Gastrocnemius medialis (tissue), 4 donors: ENCODE measurements around the gene FXYD4. TPM values are rescaled to one million over a fixed set of nuclear protein-coding genes. Genes with fewer than 3 reads are reported as not detected.
"Not testable (repeated sequence)": the region's sequence is repeated elsewhere in the genome, so short reads cannot be mapped to it uniquely, and the experiment has no call there.

Source experiments
- ATAC-seq, 2 donors: fragments of 150-250 bp; one replicate each; pipeline ENCODE4 v1.9.1; 2016
- DNase-seq, 2 donors: peaks; one replicate each; pipeline ENCODE4 v3.0.0-alpha.2; 2019
- H3K27ac ChIP-seq, 4 donors: fragments of 200-600 bp; sonication (generic); 1 replicate in 1 of 4; 2 replicates in 3 of 4; pipeline ENCODE4 v1.5.1; 2016 to 2018; ENCODE audit warnings: mild to moderate bottlenecking in 2 of 4, moderate library complexity in 1 of 4
- H3K27me3 ChIP-seq, 3 donors: fragments of 200-600 bp; sonication (generic) in 2 of 3; 1 replicate in 1 of 3; 2 replicates in 2 of 3; pipeline versions ENCODE4 v1.5.1 to v1.6.0; 2016 to 2019; ENCODE audit warnings: mild to moderate bottlenecking in 1 of 3, moderate library complexity in 1 of 3
- H3K36me3 ChIP-seq, 2 donors: fragments of 200-600 bp; sonication (generic) in 1 of 2; one replicate each; pipeline ENCODE4 v1.5.1; 2017 to 2018
- H3K4me1 ChIP-seq, 2 donors: fragments of 200-600 bp; sonication (generic) in 1 of 2; one replicate each; pipeline ENCODE4 v1.5.1; 2016 to 2017; ENCODE audit warnings: mild to moderate bottlenecking in 2 of 2
- H3K4me3 ChIP-seq, 4 donors: fragments of 200-600 bp; sonication (generic) in 3 of 4; 1 replicate in 1 of 4; 2 replicates in 3 of 4; pipeline ENCODE4 v1.5.1; 2016 to 2019; ENCODE audit warnings: mild to moderate bottlenecking in 2 of 4
- H3K9me3 ChIP-seq, 3 donors: fragments of 200-600 bp; sonication (generic) in 2 of 3; 1 replicate in 1 of 3; 2 replicates in 2 of 3; pipeline ENCODE4 v1.5.1; 2016 to 2019
- POLR2A ChIP-seq, 2 donors: fragments of 450-650 bp; IDR thresholded peaks; one replicate each; pipeline ENCODE4 v1.6.1; 2017; ENCODE audit warnings: antibody characterized with exemption in 2 of 2, mild to moderate bottlenecking in 2 of 2, moderate library complexity in 2 of 2
- in situ Hi-C, 4 donors: fragments of 200-750 bp; cut with MboI; loops; one replicate each; pipeline versions ENCODE4 v1.15.0 to v1.8.0; 2017; ENCODE audit warnings: low sequenced_read_pairs in 4 of 4
- intact Hi-C: fragments of 100-400 bp; cut with DNase I; formaldehyde crosslinking; loops from one replicate; pipeline ENCODE4 v1.15.1; 2023; ENCODE audit warnings: low total_unique reads
- total RNA-seq, 4 donors: library from RNA; depleted of rRNA; stranded (reverse); fragments of >200 nt; gene quantifications; one replicate each; pipeline versions ENCODE4 v1.1.0 to v1.2.3, GENCODE V29; 2016
- TF ChIP-seq, protein P1 (sequence below), 5 experiments: fragments of 450-650 bp in 3 of 5; fragments of 200-600 bp in 2 of 5; sonication (generic) in 2 of 5; IDR thresholded peaks in 4 of 5; conservative IDR thresholded peaks in 1 of 5; 1 replicate in 4 of 5; 2 replicates in 1 of 5; pipeline ENCODE4 v1.5.1; 2016 to 2019; ENCODE audit warnings: antibody characterized with exemption in 5 of 5, mild to moderate bottlenecking in 3 of 5, moderate library complexity in 3 of 5

FXYD4 gene
- total RNA-seq, 4 donors from 2014 or later, result not detected

DNA sequence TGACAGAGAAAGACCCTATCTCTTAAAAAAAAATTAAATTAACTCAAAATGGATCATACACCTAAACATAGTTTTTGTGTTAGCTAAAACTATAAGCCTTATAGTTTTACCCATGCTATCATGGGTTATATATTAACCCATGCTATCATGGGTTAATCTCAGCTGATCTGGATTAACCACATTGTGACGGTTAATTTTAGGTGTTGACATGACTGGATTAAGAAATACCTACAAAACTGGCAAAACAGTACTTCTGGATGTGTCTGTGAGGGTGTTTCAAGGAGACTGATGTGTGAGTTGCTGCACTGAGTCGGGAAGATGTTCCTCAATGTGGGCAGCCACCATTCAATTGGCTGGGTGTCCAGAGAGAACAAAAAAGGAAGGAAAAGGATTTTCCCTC is 44.3 kb upstream of the FXYD4 start:
- TF ChIP-seq, protein P1, sequence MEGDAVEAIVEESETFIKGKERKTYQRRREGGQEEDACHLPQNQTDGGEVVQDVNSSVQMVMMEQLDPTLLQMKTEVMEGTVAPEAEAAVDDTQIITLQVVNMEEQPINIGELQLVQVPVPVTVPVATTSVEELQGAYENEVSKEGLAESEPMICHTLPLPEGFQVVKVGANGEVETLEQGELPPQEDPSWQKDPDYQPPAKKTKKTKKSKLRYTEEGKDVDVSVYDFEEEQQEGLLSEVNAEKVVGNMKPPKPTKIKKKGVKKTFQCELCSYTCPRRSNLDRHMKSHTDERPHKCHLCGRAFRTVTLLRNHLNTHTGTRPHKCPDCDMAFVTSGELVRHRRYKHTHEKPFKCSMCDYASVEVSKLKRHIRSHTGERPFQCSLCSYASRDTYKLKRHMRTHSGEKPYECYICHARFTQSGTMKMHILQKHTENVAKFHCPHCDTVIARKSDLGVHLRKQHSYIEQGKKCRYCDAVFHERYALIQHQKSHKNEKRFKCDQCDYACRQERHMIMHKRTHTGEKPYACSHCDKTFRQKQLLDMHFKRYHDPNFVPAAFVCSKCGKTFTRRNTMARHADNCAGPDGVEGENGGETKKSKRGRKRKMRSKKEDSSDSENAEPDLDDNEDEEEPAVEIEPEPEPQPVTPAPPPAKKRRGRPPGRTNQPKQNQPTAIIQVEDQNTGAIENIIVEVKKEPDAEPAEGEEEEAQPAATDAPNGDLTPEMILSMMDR (IDR thresholded peaks at IDR 0.05 in 4 of 5, conservative IDR thresholded peaks at IDR 0.05 in 1 of 5), result no peak
- no peak for TF ChIP-seq POLR2A (IDR thresholded peaks at IDR 0.05)
- ATAC-seq (no peak), DNase-seq (no peak)
- Histone ChIP-seq H3K9me3 (no peaks in the 10 kb centered on the region), H3K4me1 (no peaks in the 10 kb centered on the region), H3K36me3 (no peaks in the 10 kb centered on the region), H3K27me3 (peaks cover 0 to 3% (median 0%) of the 10 kb centered on the region in 3 donors), H3K27ac (no peak overlapping the region), H3K4me3 (no peak overlapping the region)
- in situ Hi-C loops (no loop called here), intact Hi-C loops (no loop called here)

DNA sequence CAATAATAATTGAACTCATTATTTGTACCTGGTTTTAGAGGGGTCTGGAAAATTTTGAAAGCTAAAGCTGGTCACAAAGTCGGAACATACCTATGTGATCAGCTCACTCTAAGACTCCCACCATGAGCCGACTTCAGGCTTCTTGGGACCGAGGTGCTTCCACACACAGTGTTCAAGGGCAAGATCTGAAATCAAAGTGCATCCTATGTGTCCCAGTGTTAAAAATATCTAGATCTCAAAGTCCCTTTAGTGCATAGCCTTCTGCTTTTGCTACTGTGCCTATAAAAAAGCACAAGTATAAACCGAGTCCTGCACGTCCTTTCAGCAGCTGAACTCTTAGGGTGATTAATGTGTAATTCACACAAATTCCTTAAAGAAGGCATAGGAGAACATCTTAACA is 43.5 kb upstream of the FXYD4 start:
- H3K9me3 ChIP-seq, result no peaks in the 10 kb centered on the region
- DNase-seq (no peak), ATAC-seq (no peak)
- in situ Hi-C loops, result no loop called here
- intact Hi-C loops, result no loop called here
- H3K27me3 ChIP-seq, result no peaks in the 10 kb centered on the region
- no peak for TF ChIP-seq POLR2A (IDR thresholded peaks at IDR 0.05)
- TF ChIP-seq, protein P1 (IDR thresholded peaks at IDR 0.05 in 4 of 5, conservative IDR thresholded peaks at IDR 0.05 in 1 of 5), result no peak
- no peak overlapping the region for H3K4me3 ChIP-seq
- H3K4me1 ChIP-seq, result no peaks in the 10 kb centered on the region
- no peak overlapping the region for H3K27ac ChIP-seq
- H3K36me3 ChIP-seq, result no peaks in the 10 kb centered on the region

DNA sequence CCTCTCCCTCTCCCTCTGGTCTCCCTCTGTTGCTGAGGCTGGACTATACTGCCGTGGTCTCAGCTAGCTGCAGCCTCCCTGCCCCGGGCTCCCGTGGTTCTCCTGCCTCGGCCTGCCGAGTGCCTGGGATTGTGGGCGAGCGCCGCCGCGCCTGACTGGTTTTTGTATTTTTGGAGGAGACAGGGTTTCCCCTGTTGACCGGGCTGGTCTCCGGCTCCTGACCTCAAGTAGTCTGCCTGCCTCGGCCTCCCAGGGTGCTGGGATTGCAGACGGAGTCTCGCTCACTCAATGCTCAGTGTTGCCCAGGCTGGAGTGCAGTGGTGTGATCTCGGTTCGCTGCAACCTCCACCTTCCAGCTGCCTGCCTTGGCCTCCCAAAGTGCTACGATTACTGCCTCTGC is 42.6 kb upstream of the FXYD4 start:
- H3K36me3 ChIP-seq, H3K4me3 ChIP-seq, DNase-seq, H3K4me1 ChIP-seq, in situ Hi-C loops, ATAC-seq, H3K27ac ChIP-seq, H3K27me3 ChIP-seq, intact Hi-C loops, H3K9me3 ChIP-seq: not testable (repeated sequence)

DNA sequence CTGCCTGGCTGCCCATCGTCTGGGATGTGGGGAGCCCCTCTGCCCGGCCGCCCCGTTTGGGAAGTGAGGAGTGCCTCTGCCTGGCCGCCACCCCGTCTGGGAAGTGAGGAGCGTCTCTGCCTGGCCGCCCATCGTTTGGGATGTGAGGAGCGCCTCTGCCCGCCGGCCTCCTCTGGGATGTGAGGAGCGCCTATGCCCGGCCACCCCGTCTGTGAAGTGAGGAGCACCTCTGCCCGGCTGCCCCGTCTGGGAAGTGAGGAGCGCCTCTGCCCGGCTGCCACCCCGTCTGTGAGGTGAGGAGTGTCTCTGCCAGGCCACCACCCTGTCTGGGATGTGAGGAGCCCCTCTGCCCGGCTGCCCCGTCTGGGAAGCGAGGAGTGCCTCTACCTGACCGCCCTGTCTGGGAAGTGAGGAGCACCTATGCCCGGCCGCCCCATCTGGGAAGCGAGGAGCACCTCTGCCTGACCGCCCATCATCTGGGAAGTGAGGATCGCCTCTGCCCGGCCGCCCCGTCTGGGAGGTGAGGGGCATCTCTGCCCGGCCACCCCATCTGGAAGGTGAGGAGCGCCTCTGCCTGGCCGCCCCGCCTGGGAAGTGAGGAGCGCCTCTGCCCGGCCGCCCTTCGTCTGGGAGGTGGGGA is 42.1 kb upstream of the FXYD4 start:
- H3K4me3 ChIP-seq, in situ Hi-C loops, ATAC-seq, H3K36me3 ChIP-seq, H3K9me3 ChIP-seq, H3K4me1 ChIP-seq, intact Hi-C loops, DNase-seq, H3K27me3 ChIP-seq, H3K27ac ChIP-seq: not testable (repeated sequence)

GRCh38 chr10:43330049-43330823 is 41.2 kb upstream of the FXYD4 start:
- H3K27me3 ChIP-seq, intact Hi-C loops, in situ Hi-C loops, H3K36me3 ChIP-seq, H3K4me3 ChIP-seq, ATAC-seq, H3K27ac ChIP-seq, H3K9me3 ChIP-seq, H3K4me1 ChIP-seq, DNase-seq: not testable (repeated sequence)

DNA sequence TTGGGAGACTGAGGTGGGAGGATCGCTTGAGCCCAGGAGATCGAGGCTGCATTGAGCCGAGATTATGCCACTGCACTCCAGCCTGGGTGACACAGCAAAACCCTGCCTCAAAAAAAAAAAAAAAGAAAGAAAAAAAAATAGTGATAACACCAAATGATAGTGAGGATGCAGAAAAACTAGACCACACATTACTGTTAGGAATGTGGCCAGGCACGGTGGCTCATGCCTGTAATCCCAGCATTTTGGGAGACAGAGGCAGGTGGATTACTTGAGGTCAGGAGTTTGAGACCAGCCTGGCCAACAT is 40.7 kb upstream of the FXYD4 start:
- ATAC-seq, H3K4me3 ChIP-seq, DNase-seq, H3K27ac ChIP-seq, H3K9me3 ChIP-seq, H3K4me1 ChIP-seq, H3K36me3 ChIP-seq, H3K27me3 ChIP-seq, intact Hi-C loops, in situ Hi-C loops: not testable (repeated sequence)
